ENCODE measurements around the gene MMD2.

GRCh38 chr7:4876586-4876985, 82.4 kb downstream of the MMD2 start:
- TF ChIP-seq CTCF (IDR thresholded peaks at IDR 0.05) (no peak), EZH2 (IDR thresholded peaks at IDR 0.05; ENCODE audit: borderline replicate concordance, insufficient read depth, low read depth, low read length, poor library complexity, severe bottlenecking) (no peak)

Data from B cell (primary cell).